GM21447 (cell line): ENCODE data around the gene STRN.
"Not testable (repeated sequence)": the region's sequence is repeated elsewhere in the genome, so short reads cannot be mapped to it uniquely, and the experiment has no call there.

Experiments used
- ATAC-seq: cut with Tn5 transposase; IDR thresholded peaks from one replicate; pipeline ENCODE4 v1.9.1; 2021; ENCODE audit not compliant: unreplicated experiment

STRN gene

GRCh38 chr2:36963734-36964133 is 2.6 kb downstream of the STRN start:
- no peak for ATAC-seq

- no peak for ATAC-seq
Observed at GRCh38 chr2:36963106-36963505, 3.2 kb downstream of the STRN start.

GRCh38 chr2:36960773-36961172 is 5.6 kb downstream of the STRN start:
- ATAC-seq = no peak

GRCh38 chr2:36960005-36960675 is 6.2 kb downstream of the STRN start:
- no peak for ATAC-seq

GRCh38 chr2:36954977-36955607 is 11.2 kb downstream of the STRN start:
- ATAC-seq = no peak

- no peak for ATAC-seq
Observed at GRCh38 chr2:36952748-36953197, 13.6 kb downstream of the STRN start.

GRCh38 chr2:36951574-36951973 is 14.8 kb downstream of the STRN start:
- ATAC-seq = no peak

- no peak for ATAC-seq
Observed at GRCh38 chr2:36951027-36951518, 15.3 kb downstream of the STRN start.

- no peak for ATAC-seq
Observed at GRCh38 chr2:36949845-36950244, 16.5 kb downstream of the STRN start.

- ATAC-seq = not testable (repeated sequence)
Observed at GRCh38 chr2:36945240-36945639, 21.1 kb downstream of the STRN start.

- no peak for ATAC-seq
Observed at GRCh38 chr2:36941867-36942266, 24.5 kb downstream of the STRN start.

- ATAC-seq = not testable (repeated sequence)
Observed at GRCh38 chr2:36936526-36936925, 29.8 kb downstream of the STRN start.

- not testable (repeated sequence) for ATAC-seq
Observed at GRCh38 chr2:36931688-36932087, 34.6 kb downstream of the STRN start.

- not testable (repeated sequence) for ATAC-seq
Observed at GRCh38 chr2:36930787-36931410, 35.4 kb downstream of the STRN start.

GRCh38 chr2:36926175-36927132 is 39.9 kb downstream of the STRN start:
- ATAC-seq = not testable (repeated sequence)

- not testable (repeated sequence) for ATAC-seq
Observed at GRCh38 chr2:36922629-36923028, 43.7 kb downstream of the STRN start.

- ATAC-seq = no peak
Observed at GRCh38 chr2:36921984-36922383, 44.4 kb downstream of the STRN start.

GRCh38 chr2:36919041-36919837 is 47.1 kb downstream of the STRN start:
- no peak for ATAC-seq

GRCh38 chr2:36918307-36918706 is 48.0 kb downstream of the STRN start:
- ATAC-seq = no peak

GRCh38 chr2:36915627-36916026 is 50.7 kb downstream of the STRN start:
- no peak for ATAC-seq
